ENCODE results near the gene PARD3B. TPM values are rescaled to one million over a fixed set of nuclear protein-coding genes. Genes with fewer than 3 reads are reported as not detected.

PARD3B gene
- total and polyA plus RNA-seq, 8 donors = 1.8 to 42.6 (median 15.1) TPM

DNA sequence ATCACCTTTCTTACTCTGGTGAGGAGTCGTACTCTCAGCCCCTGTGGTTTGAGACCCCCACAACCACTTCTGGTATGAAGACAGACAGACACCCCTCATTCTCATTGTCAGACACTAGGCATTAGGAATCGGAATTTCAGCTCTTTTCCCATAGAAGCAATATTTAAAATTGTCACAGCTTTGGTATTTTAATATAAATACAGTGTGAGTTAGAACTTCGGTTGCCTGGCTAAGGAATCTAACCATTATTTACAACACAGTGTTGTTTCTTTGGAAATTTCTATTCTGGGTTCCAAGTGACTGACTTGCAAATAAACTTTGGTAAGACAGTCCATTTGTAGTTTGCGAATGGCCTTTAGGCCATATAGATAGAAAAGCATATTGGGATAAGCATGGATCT is 318.1 kb downstream of the PARD3B start:
- no peak for DNase-seq
- Histone ChIP-seq H3K27me3 (no peaks in the 10 kb centered on the region), H3K4me3 (no peak overlapping the region), H3K9me3 (peaks cover 0 to 3% (median 0%) of the 10 kb centered on the region in 4 donors), H3K36me3 (no peaks in the 10 kb centered on the region), H3K27ac (no peak overlapping the region), H3K4me1 (peaks cover 0 to 6% (median 2%) of the 10 kb centered on the region in 4 donors)
- intact Hi-C loops (cut with DNase I; ENCODE audit: low total_unique reads) = no loop called here
- TF ChIP-seq POLR2A (IDR thresholded peaks at IDR 0.05) (no peak), POLR2AphosphoS5 (IDR thresholded peaks at IDR 0.05) (no peak), EP300 (IDR thresholded peaks at IDR 0.05) (no peak)
- TF ChIP-seq, protein P1, sequence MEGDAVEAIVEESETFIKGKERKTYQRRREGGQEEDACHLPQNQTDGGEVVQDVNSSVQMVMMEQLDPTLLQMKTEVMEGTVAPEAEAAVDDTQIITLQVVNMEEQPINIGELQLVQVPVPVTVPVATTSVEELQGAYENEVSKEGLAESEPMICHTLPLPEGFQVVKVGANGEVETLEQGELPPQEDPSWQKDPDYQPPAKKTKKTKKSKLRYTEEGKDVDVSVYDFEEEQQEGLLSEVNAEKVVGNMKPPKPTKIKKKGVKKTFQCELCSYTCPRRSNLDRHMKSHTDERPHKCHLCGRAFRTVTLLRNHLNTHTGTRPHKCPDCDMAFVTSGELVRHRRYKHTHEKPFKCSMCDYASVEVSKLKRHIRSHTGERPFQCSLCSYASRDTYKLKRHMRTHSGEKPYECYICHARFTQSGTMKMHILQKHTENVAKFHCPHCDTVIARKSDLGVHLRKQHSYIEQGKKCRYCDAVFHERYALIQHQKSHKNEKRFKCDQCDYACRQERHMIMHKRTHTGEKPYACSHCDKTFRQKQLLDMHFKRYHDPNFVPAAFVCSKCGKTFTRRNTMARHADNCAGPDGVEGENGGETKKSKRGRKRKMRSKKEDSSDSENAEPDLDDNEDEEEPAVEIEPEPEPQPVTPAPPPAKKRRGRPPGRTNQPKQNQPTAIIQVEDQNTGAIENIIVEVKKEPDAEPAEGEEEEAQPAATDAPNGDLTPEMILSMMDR (IDR thresholded peaks at IDR 0.05) = no peak
- WGBS, 5 donors = 70 to 86% (median 83%) methylated on average over 4 of the region's 4 CpGs

DNA sequence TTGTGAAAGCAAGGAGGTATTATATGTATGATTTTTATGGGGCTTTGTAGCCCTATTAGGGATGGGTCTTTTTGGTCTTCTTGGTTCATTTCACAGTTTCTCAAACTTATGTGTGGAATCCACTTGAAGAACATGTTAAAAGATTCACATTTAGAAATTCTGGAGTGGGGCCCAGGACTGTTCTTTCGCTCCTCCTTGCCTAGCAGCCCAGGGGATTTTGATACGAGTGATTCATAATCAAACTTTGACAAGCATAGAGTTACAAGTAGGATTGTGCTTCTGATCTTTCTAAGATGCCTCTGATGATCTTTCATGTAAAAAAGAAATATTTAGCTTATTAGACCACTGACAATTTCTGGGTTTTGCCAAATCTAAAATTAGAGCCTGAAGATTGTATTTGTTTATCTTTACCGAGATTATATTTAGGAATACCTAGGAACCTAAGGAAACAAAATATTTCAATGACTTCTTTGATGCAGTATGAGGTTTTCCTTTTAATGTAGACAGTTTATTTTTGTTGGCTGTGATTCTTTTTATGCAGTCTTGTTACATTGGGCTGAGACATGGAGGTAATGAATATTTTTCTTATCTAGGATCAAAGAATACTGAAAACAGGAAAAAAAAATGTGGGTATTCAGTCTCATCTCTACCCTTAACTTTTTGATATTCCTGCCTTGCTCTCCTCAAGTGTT is 324.0 kb downstream of the PARD3B start:
- 26 to 45% (median 31%) methylated on average over 3 of the region's 3 CpGs for WGBS, 5 donors
- DNase-seq = peak in 1 of 2 donors; percentile 16
- H3K4me1 ChIP-seq = peaks cover 0 to 31% (median 14%) of the 10 kb centered on the region in 4 donors
- H3K9me3 ChIP-seq = peaks cover 0 to 3% (median 0%) of the 10 kb centered on the region in 4 donors
- H3K36me3 ChIP-seq = no peaks in the 10 kb centered on the region
- no peaks in the 10 kb centered on the region for H3K27me3 ChIP-seq
- intact Hi-C loops (cut with DNase I; ENCODE audit: low total_unique reads) = no loop called here
- TF ChIP-seq POLR2A (IDR thresholded peaks at IDR 0.05) (no peak), POLR2AphosphoS5 (IDR thresholded peaks at IDR 0.05) (no peak), EP300 (IDR thresholded peaks at IDR 0.05) (no peak)
- TF ChIP-seq, protein P1 (IDR thresholded peaks at IDR 0.05) = no peak
- no peak overlapping the region for H3K27ac ChIP-seq
- no peak overlapping the region for H3K4me3 ChIP-seq

DNA sequence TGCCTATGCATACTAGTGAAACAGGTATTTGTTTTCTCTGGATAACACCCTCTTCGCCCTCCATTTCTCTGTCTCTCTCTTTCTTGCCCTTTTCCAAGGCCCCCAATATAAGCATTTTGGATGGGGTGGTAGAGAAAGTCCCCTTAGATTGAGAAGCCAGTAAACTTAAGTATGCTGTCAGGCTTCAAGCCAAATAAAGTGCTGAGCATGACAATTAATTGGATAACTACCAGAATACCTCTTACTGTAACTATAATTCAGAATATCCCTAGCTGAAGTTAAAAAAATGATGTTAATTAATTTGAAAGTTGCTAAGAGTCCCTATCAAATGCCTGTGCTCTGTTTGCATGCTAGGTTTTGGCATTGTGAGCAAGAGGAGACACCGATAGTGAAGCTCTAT is 324.8 kb downstream of the PARD3B start:
- H3K27ac ChIP-seq = no peak overlapping the region
- H3K9me3 ChIP-seq = peaks cover 0 to 3% (median 0%) of the 10 kb centered on the region in 4 donors
- H3K36me3 ChIP-seq = no peaks in the 10 kb centered on the region
- H3K27me3 ChIP-seq = no peaks in the 10 kb centered on the region
- DNase-seq = no peak
- intact Hi-C loops (cut with DNase I; ENCODE audit: low total_unique reads) = no loop called here
- H3K4me3 ChIP-seq = no peak overlapping the region
- TF ChIP-seq, protein P1 (IDR thresholded peaks at IDR 0.05) = no peak
- H3K4me1 ChIP-seq = peaks cover 0 to 31% (median 14%) of the 10 kb centered on the region in 4 donors
- WGBS, 5 donors = 78 to 89% (median 83%) methylated on average over 2 of the region's 2 CpGs

DNA sequence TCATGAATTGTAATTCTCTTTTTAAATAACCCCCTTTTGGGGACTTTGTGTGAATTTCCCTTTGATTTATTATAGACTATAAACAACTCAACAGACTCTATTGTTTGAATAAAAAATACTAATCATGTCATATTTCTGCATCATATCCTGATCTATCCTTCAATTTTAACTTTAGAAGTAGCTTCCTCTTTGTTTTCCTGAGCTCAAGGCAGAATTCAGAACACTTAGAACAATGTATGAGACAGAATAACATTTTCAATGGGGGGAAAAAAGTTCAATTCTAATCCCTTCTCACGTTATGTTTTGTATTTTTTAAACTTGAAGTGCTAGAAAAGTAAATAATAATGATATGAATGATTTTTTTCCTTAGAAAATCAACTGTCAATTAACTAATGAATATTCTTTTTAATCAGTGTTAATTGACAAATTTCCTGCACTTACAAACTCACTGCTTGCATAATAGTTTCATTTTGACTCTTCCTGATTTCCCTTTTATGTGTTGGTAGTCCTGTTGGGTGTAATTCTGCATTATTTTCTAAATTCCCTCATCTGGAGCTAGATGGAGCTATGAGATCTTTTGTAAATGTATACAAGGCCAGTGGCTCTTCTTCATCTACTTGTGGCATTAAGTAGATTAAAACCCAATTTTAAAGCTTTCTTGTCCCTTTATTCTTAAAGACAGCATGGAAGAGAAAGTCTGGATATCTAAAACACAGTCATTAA is 326.1 kb downstream of the PARD3B start:
- H3K4me1 ChIP-seq = peaks cover 0 to 31% (median 14%) of the 10 kb centered on the region in 4 donors
- H3K27ac ChIP-seq = no peak overlapping the region
- H3K4me3 ChIP-seq = no peak overlapping the region
- no peaks in the 10 kb centered on the region for H3K36me3 ChIP-seq
- 36 to 74% (median 67%) methylated on average over 1 of the region's 1 CpG for WGBS, 5 donors
- intact Hi-C loops (cut with DNase I; ENCODE audit: low total_unique reads) = no loop called here
- TF ChIP-seq POLR2AphosphoS5 (IDR thresholded peaks at IDR 0.05) (no peak), POLR2A (IDR thresholded peaks at IDR 0.05) (no peak), EP300 (IDR thresholded peaks at IDR 0.05) (no peak)
- TF ChIP-seq, protein P1 (IDR thresholded peaks at IDR 0.05) = peak in 1 of 7 experiments; percentile 13
- DNase-seq = peak in 1 of 2 donors; percentile 66
- H3K9me3 ChIP-seq = no peaks in the 10 kb centered on the region
- no peaks in the 10 kb centered on the region for H3K27me3 ChIP-seq

All from stomach (tissue), 9 donors.